ENCODE measurements around the gene FCHO1. TPM values are rescaled to one million over a fixed set of nuclear protein-coding genes. Genes with fewer than 3 reads are reported as not detected.

FCHO1 gene
- total RNA-seq, 1 experiment from 2014 or later: 0.61 TPM

GRCh38 chr19:17761148-17761547 lies 9.9 kb downstream of the FCHO1 start:
- intact Hi-C loops (cut with micrococcal nuclease; ENCODE audit: unreplicated experiment): no loop called here
- Mint-ChIP-seq H3K4me3 (ENCODE audit: low read depth, unreplicated experiment) (no peak overlapping the region), H3K4me1 (ENCODE audit: low read depth, unreplicated experiment) (peaks cover 14% of the 10 kb centered on the region), H3K9me3 (ENCODE audit: low read depth, unreplicated experiment) (no peaks in the 10 kb centered on the region), H3K27ac (ENCODE audit: unreplicated experiment) (no peak overlapping the region), H3K27me3 (ENCODE audit: unreplicated experiment) (no peaks in the 10 kb centered on the region), H3K36me3 (ENCODE audit: insufficient read depth, unreplicated experiment) (no peaks in the 10 kb centered on the region)
- DNase-seq: no peak
- TF ChIP-seq CTCF (IDR thresholded peaks at IDR 0.05; ENCODE audit: unreplicated experiment): no peak
- BruUV-seq (replicated peaks): no TSS peak
- CTCF ChIA-PET: no interaction called here

- intact Hi-C loops (cut with micrococcal nuclease; ENCODE audit: unreplicated experiment): no loop called here
- CTCF ChIA-PET: interaction anchor here (0.5 to 0.7 kb wide), 3 partner anchors 19 to 136 kb away, joined by 3 read pairs; no protein-coding TSS in a partner anchor
- no peaks in the 10 kb centered on the region for H3K9me3 Mint-ChIP-seq (ENCODE audit: low read depth, unreplicated experiment)
- peak; percentile 16 for DNase-seq
- H3K27me3 Mint-ChIP-seq (ENCODE audit: unreplicated experiment): no peaks in the 10 kb centered on the region
- H3K27ac Mint-ChIP-seq (ENCODE audit: unreplicated experiment): no peak overlapping the region
- no TSS peak for BruUV-seq (replicated peaks)
- TF ChIP-seq CTCF (IDR thresholded peaks at IDR 0.05; ENCODE audit: unreplicated experiment): no peak
- H3K4me1 Mint-ChIP-seq (ENCODE audit: low read depth, unreplicated experiment): peaks cover 8% of the 10 kb centered on the region
- no peaks in the 10 kb centered on the region for H3K36me3 Mint-ChIP-seq (ENCODE audit: insufficient read depth, unreplicated experiment)
- H3K4me3 Mint-ChIP-seq (ENCODE audit: low read depth, unreplicated experiment): no peak overlapping the region
Measured at GRCh38 chr19:17762505-17763229, 11.4 kb downstream of the FCHO1 start.

- intact Hi-C loops (cut with micrococcal nuclease; ENCODE audit: unreplicated experiment): no loop called here
- no peak for DNase-seq
- no peaks in the 10 kb centered on the region for H3K9me3 Mint-ChIP-seq (ENCODE audit: low read depth, unreplicated experiment)
- no TSS peak for BruUV-seq (replicated peaks)
- no peak for TF ChIP-seq CTCF (IDR thresholded peaks at IDR 0.05; ENCODE audit: unreplicated experiment)
- H3K27ac Mint-ChIP-seq (ENCODE audit: unreplicated experiment): no peak overlapping the region
- no peaks in the 10 kb centered on the region for H3K27me3 Mint-ChIP-seq (ENCODE audit: unreplicated experiment)
- H3K36me3 Mint-ChIP-seq (ENCODE audit: insufficient read depth, unreplicated experiment): no peaks in the 10 kb centered on the region
- CTCF ChIA-PET: no interaction called here
- no peak overlapping the region for H3K4me3 Mint-ChIP-seq (ENCODE audit: low read depth, unreplicated experiment)
- peaks cover 8% of the 10 kb centered on the region for H3K4me1 Mint-ChIP-seq (ENCODE audit: low read depth, unreplicated experiment)
Measured at GRCh38 chr19:17764348-17764747, 13.1 kb downstream of the FCHO1 start.

GRCh38 chr19:17765069-17765618 lies 13.9 kb downstream of the FCHO1 start:
- H3K27ac Mint-ChIP-seq (ENCODE audit: unreplicated experiment): peak overlapping the region; percentile 24
- intact Hi-C loops (cut with micrococcal nuclease; ENCODE audit: unreplicated experiment): loop anchor here (5.0 kb wide), 1 partner anchor 313 kb away; no protein-coding TSS in a partner anchor
- peak; percentile 37 for DNase-seq
- peaks cover 8% of the 10 kb centered on the region for H3K4me1 Mint-ChIP-seq (ENCODE audit: low read depth, unreplicated experiment)
- no peaks in the 10 kb centered on the region for H3K9me3 Mint-ChIP-seq (ENCODE audit: low read depth, unreplicated experiment)
- no peaks in the 10 kb centered on the region for H3K36me3 Mint-ChIP-seq (ENCODE audit: insufficient read depth, unreplicated experiment)
- H3K4me3 Mint-ChIP-seq (ENCODE audit: low read depth, unreplicated experiment): no peak overlapping the region
- BruUV-seq (replicated peaks): no TSS peak
- H3K27me3 Mint-ChIP-seq (ENCODE audit: unreplicated experiment): no peaks in the 10 kb centered on the region
- CTCF ChIA-PET: interaction anchor here (0.6 kb wide), 1 partner anchor 182 kb away, joined by 3 read pairs; no protein-coding TSS in a partner anchor
- no peak for TF ChIP-seq CTCF (IDR thresholded peaks at IDR 0.05; ENCODE audit: unreplicated experiment)

Data from Calu3 (cell line).